ENCODE measurements around the gene TGOLN2. TPM values are rescaled to one million over a fixed set of nuclear protein-coding genes. Genes with fewer than 3 reads are reported as not detected.

The TGOLN2 gene
- total and polyA plus RNA-seq, 2 of the 13 experiments (the other 11 are each of a cell fraction or from before 2014, with no cell fraction given) = 99.6 to 155 TPM

DNA sequence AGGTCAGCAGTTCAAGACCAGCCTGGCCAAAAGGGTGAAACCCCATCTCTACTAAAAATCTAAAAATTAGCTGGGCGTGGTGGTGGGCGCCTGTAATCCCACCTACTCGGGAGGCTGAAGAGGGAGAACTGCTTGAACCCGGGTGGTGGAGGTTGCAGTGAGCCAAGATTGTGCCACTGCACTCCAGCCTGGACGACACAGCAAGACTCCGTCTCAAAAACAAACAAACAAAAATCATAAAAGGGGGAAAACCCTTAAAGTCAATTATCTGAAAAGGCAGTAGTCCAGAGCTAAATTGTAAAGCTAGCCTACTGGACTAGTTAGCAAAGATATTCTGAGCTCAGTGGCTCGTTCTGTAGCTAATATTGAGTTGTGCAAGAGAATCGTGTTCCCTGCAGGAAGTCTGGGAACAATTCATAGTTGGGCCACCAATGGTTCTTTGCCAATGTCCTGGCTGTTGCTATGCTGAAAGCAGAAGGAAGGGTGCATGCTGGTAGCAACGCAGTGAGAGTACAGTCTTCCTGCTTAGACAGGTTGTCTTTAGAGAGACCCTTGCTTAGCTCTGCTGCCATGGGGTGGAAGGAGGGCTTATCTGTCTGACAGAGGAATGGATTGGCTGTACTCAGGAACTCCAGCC lies 4.3 kb downstream of the TGOLN2 start (continued):
- TF ChIP-seq, protein P1, sequence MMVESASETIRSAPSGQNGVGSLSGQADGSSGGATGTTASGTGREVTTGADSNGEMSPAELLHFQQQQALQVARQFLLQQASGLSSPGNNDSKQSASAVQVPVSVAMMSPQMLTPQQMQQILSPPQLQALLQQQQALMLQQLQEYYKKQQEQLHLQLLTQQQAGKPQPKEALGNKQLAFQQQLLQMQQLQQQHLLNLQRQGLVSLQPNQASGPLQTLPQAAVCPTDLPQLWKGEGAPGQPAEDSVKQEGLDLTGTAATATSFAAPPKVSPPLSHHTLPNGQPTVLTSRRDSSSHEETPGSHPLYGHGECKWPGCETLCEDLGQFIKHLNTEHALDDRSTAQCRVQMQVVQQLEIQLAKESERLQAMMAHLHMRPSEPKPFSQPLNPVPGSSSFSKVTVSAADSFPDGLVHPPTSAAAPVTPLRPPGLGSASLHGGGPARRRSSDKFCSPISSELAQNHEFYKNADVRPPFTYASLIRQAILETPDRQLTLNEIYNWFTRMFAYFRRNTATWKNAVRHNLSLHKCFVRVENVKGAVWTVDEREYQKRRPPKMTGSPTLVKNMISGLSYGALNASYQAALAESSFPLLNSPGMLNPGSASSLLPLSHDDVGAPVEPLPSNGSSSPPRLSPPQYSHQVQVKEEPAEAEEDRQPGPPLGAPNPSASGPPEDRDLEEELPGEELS (CRISPR knock-in tag; IDR thresholded peaks at IDR 0.05) = no peak
- no peak for TF ChIP-seq SRSF4 (IDR thresholded peaks at IDR 0.05; ENCODE audit: low read depth, low read length, poor library complexity, severe bottlenecking)
- TF ChIP-seq, protein P2, sequence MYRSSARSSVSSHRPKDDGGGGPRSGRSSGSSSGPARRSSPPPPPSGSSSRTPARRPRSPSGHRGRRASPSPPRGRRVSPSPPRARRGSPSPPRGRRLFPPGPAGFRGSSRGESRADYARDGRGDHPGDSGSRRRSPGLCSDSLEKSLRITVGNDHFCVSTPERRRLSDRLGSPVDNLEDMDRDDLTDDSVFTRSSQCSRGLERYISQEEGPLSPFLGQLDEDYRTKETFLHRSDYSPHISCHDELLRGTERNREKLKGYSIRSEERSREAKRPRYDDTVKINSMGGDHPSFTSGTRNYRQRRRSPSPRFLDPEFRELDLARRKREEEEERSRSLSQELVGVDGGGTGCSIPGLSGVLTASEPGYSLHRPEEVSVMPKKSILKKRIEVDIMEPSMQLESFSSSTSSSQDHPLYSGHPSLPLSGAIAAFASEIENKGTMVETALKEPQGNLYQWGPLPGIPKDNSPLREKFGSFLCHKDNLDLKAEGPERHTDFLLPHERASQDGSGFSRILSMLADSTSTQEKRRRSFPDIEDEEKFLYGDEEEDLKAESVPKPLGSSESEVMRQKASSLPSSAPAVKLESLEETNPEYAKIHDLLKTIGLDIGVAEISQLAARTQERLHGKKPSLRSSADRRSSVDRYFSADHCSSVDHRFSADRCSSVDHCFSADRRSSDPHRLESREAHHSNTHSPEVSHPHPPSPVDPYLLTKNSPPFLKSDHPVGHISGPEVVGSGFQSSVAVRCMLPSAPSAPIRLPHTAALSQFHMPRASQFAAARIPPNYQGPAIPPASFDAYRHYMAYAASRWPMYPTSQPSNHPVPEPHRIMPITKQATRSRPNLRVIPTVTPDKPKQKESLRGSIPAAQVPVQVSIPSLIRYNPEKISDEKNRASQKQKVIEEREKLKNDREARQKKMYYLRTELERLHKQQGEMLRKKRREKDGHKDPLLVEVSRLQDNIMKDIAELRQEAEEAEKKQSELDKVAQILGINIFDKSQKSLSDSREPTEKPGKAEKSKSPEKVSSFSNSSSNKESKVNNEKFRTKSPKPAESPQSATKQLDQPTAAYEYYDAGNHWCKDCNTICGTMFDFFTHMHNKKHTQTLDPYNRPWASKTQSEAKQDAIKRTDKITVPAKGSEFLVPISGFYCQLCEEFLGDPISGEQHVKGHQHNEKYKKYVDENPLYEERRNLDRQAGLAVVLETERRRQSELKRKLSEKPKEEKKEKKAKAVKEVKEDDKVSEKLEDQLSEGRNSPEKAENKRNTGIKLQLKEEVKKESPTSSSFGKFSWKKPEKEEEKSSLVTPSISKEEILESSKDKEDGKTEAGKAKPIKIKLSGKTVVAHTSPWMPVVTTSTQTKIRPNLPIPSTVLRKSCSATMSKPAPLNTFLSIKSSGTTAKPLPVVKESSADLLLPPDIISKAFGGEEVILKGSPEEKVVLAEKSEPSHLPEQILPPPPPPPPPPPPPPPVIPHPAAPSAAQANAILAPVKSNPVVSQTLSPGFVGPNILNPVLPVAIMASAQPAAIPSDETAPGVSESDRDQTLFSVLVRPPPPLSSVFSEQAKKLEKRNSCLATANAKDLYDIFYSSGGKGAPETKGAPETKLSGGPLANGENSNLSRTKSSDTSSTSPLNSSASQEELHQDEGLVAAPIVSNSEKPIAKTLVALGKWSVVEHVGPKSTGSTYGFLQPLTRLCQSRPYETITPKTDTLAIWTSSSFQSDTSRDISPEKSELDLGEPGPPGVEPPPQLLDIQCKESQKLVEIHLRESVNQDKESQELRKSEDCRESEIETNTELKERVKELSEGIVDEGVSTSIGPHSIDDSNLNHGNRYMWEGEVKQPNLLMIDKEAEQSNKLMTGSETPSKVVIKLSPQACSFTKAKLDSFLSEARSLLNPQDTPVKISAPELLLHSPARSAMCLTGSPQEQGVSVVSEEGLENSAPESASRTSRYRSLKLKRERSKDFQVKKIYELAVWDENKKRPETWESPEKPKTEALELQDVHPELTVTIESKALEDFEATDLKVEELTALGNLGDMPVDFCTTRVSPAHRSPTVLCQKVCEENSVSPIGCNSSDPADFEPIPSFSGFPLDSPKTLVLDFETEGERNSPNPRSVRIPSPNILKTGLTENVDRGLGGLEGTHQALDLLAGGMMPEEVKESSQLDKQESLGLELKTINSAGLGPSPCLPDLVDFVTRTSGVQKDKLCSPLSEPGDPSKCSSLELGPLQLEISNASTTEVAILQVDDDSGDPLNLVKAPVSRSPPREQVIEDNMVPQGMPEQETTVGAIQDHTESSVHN (CRISPR knock-in tag; IDR thresholded peaks at IDR 0.05) = 0 out of 2 replicates have a peak, but pooled peaks have one; percentile 71
- 0 out of 2 replicates have a peak, but pooled peaks have one; percentile 19 for TF ChIP-seq CEBPB (IDR thresholded peaks at IDR 0.05; ENCODE audit: borderline replicate concordance, low read depth, low read length)
- 0 out of 2 replicates have a peak, but pooled peaks have one; percentile 42 for TF ChIP-seq NRL (CRISPR knock-in tag; IDR thresholded peaks at IDR 0.05; ENCODE audit: borderline replicate concordance)
- peak; percentile 76 for TF ChIP-seq ZNF121 (CRISPR knock-in tag; IDR thresholded peaks at IDR 0.05)
- TF ChIP-seq ZNF891 (CRISPR knock-in tag; IDR thresholded peaks at IDR 0.05) = peak; percentile 36; the same call in 1 of the 2 replicates
- TF ChIP-seq CCDC6 (CRISPR knock-in tag; IDR thresholded peaks at IDR 0.05) = 0 out of 2 replicates have a peak, but pooled peaks have one; percentile 53
- TF ChIP-seq, protein P3, sequence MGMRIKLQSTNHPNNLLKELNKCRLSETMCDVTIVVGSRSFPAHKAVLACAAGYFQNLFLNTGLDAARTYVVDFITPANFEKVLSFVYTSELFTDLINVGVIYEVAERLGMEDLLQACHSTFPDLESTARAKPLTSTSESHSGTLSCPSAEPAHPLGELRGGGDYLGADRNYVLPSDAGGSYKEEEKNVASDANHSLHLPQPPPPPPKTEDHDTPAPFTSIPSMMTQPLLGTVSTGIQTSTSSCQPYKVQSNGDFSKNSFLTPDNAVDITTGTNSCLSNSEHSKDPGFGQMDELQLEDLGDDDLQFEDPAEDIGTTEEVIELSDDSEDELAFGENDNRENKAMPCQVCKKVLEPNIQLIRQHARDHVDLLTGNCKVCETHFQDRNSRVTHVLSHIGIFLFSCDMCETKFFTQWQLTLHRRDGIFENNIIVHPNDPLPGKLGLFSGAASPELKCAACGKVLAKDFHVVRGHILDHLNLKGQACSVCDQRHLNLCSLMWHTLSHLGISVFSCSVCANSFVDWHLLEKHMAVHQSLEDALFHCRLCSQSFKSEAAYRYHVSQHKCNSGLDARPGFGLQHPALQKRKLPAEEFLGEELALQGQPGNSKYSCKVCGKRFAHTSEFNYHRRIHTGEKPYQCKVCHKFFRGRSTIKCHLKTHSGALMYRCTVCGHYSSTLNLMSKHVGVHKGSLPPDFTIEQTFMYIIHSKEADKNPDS (CRISPR knock-in tag; IDR thresholded peaks at IDR 0.05) = no peak
- no peak for TF ChIP-seq ZNF180 (CRISPR knock-in tag; IDR thresholded peaks at IDR 0.05; ENCODE audit: borderline replicate concordance, low read depth)
- TF ChIP-seq, protein P4, sequence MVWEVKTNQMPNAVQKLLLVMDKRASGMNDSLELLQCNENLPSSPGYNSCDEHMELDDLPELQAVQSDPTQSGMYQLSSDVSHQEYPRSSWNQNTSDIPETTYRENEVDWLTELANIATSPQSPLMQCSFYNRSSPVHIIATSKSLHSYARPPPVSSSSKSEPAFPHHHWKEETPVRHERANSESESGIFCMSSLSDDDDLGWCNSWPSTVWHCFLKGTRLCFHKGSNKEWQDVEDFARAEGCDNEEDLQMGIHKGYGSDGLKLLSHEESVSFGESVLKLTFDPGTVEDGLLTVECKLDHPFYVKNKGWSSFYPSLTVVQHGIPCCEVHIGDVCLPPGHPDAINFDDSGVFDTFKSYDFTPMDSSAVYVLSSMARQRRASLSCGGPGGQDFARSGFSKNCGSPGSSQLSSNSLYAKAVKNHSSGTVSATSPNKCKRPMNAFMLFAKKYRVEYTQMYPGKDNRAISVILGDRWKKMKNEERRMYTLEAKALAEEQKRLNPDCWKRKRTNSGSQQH (CRISPR knock-in tag; IDR thresholded peaks at IDR 0.05; ENCODE audit: low read depth) = no peak
- no peak for TF ChIP-seq RFX3 (CRISPR knock-in tag; IDR thresholded peaks at IDR 0.05)
- TF ChIP-seq SALL1 (CRISPR knock-in tag; IDR thresholded peaks at IDR 0.05) = no peak
- TF ChIP-seq NFE2L2 (IDR thresholded peaks at IDR 0.05; ENCODE audit: low read length) = no peak
- TF ChIP-seq GABPA (IDR thresholded peaks at IDR 0.05; ENCODE audit: low read depth, low read length) = no peak
- no peak for TF ChIP-seq GABPA (CRISPR knock-in tag; IDR thresholded peaks at IDR 0.05; ENCODE audit: low read depth)

All from HepG2 (cell line).